SW 1271 (cell line): ENCODE measurements around the gene NOL4L.

Experiments
- DNase-seq, 2 experiments: peaks; one replicate each; lab custom pipeline; 2025; lab: John Stamatoyannopoulos, UW

Gene NOL4L

DNA sequence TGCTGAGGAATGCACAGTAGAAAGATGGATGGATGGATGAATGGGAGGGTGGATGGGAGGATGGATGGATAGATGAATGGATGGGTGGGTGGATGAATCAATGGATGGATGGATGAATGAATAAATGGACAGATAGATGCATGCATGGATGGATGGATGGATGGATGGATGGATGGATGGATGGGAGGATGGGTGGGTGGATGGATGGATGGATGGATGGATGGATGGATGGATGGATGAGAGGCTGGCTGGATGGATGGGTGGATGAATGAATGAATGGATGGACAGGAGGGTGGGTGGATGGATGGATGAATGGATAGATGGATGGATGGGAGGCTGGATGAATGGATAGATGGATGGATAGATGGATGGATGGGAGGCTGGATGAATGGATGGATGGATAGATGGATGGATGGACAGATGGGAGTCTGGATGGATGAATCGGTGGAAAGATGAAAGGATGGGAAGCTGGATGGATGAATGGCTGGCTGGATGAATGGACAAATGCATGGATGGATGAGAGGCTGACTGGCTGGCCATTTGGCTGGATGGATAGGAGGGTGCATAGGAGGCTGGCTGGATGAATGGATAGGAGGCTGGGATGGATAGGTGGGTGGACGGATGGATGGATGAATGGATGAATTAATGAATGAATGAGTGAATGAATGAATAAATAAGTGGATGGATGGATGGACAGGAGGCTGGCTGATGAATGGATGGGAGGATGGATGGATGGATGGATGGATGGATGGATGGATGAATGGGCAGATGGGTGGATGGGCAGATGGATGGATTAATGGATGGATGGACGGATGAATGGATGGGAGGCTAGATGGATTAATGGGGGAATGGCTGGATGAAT lies 28.3 kb upstream of the NOL4L start:
- DNase-seq: no peak

DNA sequence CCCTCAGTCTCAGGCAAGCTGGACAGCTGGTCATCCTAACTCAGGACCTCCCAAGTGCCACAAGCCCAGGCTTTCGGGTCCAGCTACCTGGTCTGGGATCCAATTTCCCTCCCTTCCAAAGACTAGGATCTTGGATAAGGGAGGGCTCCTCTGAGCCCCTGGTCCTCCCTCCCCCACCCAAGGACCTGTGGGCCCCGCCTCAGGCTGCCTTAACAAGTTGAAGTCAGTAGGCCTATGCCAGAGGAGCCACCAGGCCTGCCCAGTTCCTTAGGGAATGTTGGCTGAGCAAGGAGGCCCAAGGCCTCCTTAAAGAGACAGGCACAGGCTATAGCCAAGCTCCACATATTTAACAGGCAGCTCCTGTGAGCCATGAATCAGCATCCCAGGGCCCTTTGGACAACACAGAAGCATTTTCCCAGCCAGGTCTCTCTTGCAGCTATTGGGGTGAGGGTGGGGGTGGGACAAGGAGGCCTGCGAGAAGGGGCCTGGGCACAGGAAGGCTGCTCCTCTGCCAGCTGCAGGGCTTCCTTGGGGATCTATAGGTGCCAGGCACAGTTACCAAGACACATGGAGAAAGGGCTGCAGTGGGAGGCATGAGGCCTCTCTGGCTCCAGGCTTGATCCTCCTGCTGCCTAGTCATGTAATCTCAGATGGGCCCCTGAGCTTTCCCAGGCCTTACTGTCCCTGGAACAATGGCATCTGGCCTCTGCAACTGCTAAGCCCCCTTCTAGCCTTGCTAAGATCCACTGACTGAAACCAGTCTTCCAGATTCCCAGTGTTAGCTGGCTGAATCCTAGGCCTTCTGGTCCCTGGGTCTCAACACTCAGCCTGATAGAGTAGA lies 27.4 kb upstream of the NOL4L start:
- no peak for DNase-seq

DNA sequence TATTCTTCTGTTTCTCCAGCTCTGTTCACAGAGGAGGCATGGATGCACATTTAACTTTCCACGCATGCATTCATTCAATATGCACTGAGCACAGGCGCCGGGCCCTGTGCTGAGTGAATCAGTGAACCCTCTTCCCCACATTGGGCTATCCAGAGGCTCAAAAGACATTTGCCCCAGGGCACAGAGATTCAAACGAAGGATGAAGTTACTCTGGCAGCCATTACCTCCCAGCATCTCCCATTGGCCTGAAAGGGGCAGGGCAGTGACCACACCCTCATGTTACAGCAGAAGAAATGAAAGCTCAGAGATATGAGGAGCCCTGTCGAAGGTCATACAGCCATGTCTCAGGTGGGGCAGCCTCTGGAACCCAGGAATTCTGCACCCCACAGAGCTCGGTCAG lies 26.7 kb upstream of the NOL4L start:
- no peak for DNase-seq

DNA sequence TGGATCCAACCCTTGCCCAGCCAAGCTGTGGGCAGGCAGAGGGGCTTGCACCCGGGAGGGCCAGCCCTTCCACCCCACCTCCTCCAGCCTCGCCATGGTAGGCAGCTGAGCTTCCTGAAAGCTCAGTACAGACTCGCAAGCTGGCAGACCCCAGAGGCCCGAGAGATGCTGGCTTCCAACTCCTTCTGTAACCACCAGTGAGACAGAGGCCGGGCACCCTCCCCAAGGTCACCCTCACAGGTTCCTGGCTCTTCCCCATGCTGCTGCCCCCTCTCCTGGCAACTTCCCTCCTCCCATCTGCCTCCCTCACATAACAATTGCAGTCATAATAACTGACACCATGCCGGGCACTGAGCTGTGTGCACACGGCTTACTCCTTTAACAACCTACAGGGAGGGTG lies 26.2 kb upstream of the NOL4L start:
- DNase-seq: no peak

DNA sequence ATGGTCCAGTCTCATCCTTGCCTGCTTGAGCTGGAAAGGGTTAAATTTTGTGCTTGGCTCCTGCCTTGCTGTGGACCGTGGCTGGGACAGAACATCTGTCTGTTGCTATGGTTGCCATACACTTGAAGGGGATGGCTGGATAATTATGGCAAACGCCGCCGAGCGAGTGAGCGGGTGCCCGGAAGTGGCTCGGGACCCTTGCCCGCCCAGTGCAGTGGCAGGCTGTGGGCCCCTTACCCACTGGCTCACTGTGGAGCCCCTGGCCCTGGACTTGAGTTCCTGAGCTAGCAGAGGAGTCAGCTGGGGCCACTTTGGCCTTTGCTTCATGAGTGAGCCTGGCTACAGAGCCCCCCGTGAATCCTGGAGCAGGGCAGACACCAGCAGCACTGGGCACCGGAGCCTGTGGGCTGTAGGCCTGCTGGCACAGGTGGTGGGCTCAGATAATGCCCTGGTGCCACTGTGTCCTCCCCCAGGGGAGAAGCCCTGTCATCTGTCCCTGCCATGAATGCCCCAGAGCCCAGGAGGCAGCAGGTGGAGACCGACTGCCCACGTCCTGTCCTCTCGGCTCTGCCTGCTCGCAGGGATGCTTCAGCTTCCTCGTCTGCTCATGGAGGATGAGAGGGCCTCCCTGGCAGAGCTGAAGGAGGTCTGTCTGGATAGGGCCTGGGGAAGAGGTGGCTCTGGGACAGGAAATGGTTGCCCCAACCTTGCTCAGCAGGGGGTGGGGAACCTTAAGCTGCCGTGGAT lies 25.5 kb upstream of the NOL4L start:
- no peak for DNase-seq

DNA sequence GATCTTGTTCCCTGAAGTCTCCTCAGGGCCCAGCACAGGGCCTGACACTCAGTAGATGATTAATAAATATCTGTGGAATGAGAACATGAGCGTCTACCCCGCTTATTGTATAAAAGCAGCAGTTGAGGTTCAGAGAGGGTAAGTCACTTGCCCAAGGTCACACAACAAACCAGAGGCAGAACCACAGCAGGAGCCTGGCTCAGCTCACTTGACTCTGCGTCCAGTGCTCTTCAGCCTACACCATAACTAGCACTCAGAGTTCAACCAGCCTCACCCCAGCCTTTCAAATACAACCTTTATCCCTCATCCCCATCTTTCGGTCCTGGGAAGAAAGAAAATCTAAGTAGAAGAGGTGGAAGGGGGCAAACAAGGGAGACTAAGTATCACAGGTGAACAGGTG lies 24.9 kb upstream of the NOL4L start:
- no peak for DNase-seq

DNA sequence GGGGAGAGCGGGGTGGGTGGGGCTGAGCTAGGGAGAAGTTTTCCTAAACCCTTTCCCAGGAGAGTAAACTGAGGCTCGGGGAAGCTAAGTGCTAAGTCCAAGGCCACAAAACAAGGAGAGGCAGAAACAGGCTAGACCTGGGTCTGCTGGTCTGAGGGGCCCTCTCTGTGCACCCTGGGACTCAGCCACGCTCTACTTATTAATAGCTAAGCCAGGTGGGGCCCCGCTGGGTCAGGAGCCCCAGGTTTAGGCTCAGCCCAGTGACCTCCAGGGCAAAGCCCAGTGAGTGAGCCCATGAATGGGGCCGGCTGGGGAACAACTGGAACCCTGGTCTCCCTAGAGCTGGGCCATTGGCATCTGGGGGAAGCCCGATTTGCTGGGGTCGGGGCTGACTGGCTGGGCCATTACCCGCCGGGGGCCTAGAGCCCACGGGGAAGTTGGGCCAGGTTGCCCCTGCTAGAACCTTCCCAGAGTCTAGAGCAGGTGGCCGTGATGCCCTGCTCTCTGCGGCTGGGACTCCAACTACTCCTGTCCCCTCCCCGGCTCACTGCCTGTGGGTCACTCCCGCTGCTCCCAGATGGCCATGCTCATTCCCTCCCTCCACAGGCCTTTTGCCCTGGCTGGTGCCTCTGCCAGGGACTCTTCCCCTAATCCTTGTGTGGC lies 24.1 kb upstream of the NOL4L start:
- no peak for DNase-seq

DNA sequence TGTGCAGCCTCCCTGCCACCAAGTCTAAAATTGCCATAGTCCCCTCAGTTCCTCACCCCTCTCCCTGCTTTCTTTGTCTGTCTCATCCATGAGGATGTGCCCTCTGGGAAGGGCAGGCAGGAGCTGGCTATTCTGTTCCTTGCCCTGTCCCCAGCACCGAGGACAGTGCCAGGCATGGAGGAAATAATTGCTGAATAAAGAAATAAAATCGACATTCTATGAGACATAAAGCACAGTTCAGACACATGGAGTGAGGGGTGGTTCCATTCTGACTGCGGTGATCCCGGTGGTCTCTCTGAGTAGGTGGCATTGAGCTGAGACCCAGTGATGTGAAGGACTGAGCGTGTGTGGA lies 23.5 kb upstream of the NOL4L start:
- DNase-seq: no peak

DNA sequence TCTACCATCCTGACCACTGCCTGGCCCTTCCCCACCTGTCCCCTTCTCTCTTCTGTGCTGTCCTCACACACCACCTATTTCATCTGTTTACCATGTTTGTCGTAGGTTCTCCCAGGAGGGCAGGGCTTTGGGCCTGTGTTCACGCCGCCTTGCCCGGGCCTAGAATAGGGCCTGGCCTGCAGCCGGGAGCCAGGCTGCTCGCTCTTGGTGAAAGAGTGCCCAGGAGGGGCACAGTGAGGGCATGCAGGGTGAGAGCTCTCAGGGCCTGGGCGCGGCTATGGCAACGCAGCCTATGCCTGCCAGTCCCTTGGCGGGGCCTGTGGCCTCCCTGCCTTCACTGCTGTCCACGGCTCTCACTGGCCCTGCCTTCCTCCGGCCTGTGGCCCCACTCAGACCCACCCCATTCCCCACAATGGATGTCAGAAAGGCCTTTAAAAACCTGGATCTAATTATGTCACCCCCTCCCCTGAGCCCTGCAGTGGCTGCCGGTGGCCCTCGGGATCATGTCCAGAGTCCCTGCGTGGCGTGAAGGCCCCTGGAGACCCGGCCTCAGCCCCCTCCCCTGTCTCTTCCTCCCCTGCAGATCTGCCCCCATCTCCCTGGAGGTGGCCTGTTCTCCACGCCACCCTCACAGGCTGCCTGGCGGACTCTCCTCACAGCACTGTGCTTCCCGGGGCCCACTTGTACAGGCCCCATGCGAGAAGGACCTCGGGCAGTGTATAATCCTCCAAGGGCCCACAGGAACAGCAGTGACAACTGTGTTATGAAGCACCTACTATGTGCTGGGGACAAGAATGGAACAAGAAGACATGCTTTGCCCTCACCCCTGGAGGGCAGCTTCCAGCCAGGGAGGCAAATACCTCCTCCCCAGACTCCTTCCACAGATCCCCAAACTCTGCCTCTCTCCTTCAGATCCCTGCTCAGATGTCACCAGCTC lies 22.9 kb upstream of the NOL4L start:
- no peak for DNase-seq

DNA sequence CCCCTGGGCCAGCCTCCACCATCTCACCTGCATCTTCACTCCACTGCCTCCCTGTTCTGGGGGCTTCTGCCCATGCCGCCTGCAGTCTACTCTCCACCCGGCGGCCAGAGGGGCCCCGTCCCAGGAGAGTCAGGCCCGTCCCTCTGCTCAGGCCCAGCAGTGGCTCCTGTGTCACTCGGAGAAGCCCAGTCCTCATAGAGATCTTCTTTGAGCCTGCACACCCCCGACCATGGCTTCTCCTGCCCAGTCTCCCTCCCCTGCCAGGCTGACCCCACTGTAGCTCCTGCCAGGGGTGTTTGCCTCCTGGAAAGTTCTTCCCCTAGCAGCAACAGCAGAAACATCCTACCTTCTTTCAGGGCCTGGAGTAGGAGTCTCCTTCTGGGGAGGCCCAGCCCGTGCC lies 22.2 kb upstream of the NOL4L start:
- DNase-seq: no peak

DNA sequence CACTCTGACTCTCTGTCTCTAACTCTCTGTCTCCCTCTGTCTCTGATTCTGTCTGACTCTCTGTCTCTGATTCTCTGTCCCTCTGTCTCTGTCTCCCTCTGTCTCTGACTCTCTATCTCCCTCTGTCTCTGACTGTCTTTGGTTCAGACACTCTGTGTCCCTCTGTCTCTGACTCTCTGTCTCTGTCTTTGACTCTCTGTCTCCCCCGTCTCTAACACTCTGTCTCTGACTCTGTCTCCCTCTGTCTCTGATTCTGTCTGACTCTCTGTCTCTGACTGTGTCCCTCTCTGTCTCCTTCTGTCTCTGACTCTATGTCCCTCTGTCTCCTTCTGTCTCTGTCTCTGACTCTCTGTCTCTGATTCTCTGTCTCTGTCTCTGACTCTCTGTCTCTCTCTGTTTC lies 21.7 kb upstream of the NOL4L start:
- DNase-seq: no peak

DNA sequence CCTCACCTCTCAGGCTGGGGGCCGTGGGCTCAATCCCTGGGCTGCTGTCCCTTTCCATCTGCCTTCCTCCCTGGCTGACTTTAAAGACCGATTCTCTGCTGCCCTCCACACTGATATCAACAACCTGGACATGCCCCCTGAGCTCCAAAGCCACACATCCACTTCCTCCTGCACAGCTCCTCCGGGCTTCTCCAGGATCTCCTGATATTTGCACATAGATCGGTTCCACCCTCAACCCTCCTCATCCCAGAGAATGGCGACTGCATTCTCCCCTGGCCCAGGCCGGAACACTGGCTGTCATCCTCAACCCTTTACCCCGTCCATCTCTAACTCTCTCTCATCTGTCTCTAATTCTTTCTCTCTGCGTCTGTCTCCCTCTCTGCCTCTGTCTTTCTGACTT lies 21.0 kb upstream of the NOL4L start:
- no peak for DNase-seq

DNA sequence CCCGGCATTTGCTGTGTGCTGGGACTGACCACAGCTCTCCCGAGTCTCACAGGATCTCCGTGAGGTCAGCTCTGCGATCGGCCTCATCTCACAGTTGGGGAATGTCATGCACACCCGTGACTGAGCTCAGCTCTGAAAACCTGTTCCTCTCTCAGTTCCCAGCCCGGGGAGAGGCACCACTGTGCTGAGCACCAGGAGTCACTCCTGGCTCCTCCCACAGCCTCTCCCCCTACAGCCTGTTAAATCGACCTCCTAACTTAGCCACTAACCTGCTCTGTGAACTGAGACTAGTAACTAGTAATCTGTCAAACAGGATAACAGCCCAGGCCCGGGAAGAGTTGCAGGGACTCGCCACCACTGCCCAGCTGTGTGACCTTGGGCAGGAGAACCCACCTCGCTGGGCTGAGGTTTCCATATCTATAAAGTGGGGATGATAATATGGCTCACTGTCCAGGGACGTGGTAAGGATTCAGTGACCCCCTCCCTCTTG lies 20.1 kb upstream of the NOL4L start:
- DNase-seq: no peak

DNA sequence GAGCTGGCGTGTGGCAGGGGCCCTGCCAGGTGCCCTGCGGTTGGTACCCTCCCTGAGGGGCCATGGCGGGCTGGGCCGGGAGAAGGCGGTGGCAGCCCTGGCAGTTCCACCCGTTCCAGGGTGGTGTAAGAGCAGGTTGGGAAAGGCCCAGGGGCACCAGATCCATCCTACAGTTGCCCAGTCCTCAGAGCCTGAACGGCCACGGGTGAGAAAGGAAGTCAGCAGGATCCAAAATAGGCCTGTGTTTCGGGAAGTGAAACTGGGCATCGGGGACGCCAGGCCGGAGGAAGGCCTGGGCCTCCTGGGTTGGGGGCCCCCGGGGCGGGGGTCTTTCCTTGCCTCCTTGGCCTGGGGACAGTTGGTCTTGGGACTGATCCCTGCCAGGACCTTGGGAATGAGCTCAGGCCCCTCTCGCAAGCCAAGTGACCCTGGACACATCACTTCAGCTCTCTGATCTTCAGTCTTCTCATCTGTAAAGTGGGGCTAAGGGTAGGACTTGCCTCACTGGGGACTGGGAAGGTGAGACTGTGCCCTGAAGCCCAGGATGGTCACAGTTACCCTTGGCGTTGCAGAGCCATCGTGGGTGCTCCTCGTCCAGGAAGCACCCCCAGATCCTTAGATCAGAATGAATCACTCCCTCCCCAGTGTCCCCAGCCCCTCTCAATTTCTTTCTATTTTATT lies 18.1 kb upstream of the NOL4L start:
- no peak for DNase-seq

DNA sequence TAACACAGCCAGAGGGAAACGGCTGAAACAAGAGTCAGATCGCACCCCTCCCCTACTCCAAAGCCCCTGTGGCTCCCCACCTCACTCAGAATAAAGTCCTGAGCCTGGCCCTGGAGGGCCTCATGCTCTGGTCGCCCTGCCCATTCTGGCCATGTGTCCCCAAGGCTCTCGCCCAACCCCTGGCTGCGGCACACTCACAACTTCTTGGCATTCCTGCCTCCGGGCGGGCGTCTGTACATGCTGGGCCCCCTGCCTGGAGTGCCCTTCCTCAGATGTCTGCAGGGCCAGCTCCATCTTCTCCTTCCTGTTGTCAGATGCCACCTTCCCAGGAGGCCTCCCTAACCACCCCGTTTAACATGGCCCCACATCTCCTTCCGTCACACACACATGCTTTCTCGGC lies 17.1 kb upstream of the NOL4L start:
- no peak for DNase-seq

DNA sequence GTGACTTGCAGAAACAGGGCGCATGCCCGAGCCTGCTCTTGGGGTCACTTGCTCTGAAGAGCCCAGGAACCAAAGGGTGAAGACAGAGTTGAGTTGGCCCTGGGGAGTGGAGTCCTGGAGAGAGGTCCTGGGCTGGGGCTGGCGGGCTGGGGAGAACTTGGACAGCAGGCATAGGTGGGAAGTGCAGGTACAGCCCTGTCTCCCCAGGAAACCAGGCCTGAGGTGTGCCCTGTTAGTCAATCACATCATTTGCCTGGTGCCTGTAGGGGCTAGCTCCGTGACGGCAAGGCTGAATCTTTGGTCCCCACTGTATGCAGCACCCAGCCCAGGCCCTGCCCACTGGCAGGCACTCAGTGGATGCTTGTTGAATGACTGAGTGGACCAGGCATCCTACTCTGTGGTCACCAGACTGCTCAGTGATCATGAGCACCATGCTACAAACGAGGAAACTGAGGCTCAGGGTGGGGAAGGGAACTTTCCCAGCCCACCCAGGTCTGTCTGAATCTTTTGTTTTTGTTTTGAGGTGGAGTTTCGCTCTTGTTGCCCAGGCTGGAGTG lies 15.6 kb upstream of the NOL4L start:
- no peak for DNase-seq

DNA sequence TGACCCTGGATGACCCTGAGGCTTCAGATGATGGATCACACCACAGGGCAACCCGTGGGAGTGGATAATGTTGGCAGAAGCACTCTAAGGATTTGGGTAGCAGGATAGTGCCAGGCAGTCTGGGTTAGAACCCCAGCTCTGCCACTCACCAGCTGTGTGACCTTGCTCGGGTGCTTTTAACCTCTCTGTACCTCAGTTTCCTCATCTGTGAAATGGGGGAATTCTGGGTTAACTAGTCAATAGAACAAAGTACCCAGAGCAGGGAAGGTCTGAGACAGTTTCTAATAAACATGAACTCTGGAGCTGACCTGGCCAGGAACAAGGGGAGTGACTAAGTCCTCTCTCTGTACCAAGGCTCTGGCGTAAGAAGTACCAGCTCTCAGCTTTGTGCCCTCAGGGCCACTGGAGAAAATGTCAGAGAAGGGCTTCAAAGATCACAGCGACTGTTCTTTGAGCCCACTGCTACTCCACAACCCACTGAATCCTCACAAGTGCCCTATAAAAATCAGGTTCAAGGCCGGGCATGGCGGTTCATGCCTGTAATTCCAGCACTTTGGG lies 14.7 kb upstream of the NOL4L start:
- no peak for DNase-seq

DNA sequence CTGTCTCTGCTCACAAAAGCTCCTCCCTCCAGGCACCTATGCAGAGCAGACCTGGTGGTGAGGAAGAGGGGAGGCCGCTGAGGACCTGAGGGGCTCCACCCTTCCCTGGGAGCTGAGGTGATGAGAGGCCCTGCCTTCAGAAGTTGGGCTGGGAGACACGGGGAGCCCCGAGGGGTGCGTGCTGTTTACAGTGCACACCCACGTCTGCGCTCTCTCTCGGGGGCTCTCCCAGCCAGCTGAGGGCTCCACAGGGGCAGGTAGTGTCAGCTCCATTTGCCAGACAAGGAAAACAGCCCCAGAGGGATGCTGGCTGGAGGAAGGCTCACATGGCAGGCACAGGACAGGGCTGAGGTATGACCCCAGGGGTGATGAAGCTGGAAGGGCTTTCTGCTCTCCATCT lies 13.5 kb upstream of the NOL4L start:
- DNase-seq: no peak

DNA sequence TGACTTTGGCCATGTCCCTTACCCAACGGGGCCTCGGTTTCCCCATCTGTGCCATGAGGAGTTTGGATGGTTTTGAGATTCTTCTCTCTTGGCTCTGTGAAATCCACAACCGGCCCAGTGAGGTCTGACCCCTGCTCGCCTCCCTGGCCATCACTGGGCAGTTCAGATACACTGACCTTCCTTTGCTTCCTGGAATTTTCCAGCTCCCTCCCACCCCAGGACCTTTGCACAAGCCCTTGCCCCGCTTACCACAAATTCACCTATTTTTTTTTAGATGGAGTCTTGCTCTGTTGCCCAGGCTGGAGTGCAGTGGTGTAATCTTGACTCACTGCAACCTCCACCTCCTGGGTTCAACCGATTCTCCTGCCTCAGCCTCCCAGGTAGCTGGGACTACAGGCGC lies 12.6 kb upstream of the NOL4L start:
- DNase-seq: no peak
